ENCODE results near the gene ZNF334.

The ZNF334 gene

DNA sequence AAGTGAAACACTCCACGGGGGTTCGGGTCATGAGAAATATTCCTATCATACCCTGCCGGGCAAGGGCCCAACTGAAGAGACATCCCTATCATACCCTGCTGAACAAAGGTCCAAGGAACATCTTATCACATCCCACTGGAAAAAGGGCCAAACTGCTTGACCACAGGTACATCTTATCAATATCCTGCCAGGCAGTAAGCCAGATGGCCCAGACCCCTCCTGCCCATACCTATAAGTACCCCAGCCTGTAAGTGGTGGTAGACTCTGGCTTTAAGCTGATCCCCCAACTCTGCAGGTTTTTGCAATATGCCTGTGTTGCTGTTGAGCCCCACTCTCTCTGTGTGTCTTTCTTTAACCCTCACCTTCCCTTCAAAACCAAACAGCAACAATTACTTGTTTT lies 51.6 kb downstream of the ZNF334 start:
- no peak for TF ChIP-seq POLR2AphosphoS5 (IDR thresholded peaks at IDR 0.05; ENCODE audit: borderline replicate concordance, low read depth, low read length)
- no peak for TF ChIP-seq FOXP2 (optimal IDR thresholded peaks at IDR 0.05; ENCODE audit: control extremely low read depth, extremely low read length, insufficient read depth)
- no peak for TF ChIP-seq EZH2 (IDR thresholded peaks at IDR 0.05)
- Histone ChIP-seq H3K36me3 (ENCODE audit: insufficient read depth, low read length) (no peaks in the 10 kb centered on the region), H3K9ac (ENCODE audit: insufficient read length) (no peak overlapping the region)

GRCh38 chr20:46458866-46459750 lies 54.3 kb downstream of the ZNF334 start:
- Histone ChIP-seq H3K4me3 (no peak overlapping the region), H3K9ac (ENCODE audit: insufficient read length) (no peak overlapping the region), H3K9me3 (ENCODE audit: low read depth, low read length) (peaks cover 2% of the 10 kb centered on the region; the same call in 1 of the 2 replicates), H3K27ac (no peak overlapping the region), H3K36me3 (ENCODE audit: insufficient read depth, low read length) (no peaks in the 10 kb centered on the region)
- no peak for TF ChIP-seq EZH2 (IDR thresholded peaks at IDR 0.05)
- no peak for TF ChIP-seq POLR2AphosphoS5 (IDR thresholded peaks at IDR 0.05; ENCODE audit: borderline replicate concordance, low read depth, low read length)
- no peak for TF ChIP-seq FOXP2 (optimal IDR thresholded peaks at IDR 0.05; ENCODE audit: control extremely low read depth, extremely low read length, insufficient read depth)
- DNase-seq (ENCODE audit: low read depth, low spot score): no peak

More for the DNA sequence above, 51.6 kb downstream of the ZNF334 start:
- no peak for DNase-seq (ENCODE audit: low read depth, low spot score)
- no peak overlapping the region for H3K27ac ChIP-seq
- H3K9me3 ChIP-seq (ENCODE audit: low read depth, low read length): no peaks in the 10 kb centered on the region
- no peak overlapping the region for H3K4me3 ChIP-seq

DNA sequence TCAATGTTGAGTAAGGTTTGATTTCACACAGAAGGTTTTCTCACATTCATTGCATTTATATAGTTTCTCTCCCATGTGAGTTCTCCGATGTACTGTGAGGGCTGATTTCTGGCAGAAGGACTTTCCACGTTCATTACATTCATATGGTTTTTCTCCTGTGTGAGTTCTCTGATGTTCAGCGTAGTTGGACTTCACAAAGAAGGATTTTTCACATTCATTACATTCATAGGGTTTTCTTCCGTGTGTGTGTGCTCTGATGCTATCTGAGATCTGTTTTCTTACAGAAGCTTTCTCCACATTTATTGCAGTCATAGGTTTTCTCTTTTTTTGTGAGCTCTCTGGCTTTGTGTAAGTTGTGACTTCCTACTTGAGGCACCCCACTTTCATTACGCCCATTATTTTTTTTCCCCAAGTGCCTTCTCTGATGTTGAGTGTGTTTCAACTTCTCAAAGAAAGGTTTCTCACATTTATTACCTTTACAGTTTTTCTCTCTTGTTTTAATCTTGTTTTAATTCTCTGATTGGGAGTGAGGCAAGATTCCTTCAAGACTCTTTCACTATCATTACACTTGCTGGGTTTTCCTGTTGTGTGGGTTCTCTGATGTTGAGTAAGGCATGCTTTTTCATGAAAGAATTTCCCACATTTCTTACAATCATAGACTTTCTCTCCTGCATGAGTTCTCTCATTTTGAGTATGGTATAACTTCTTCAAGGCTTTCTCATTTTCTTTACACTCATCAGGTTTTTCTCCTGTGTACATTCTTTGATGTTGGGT lies 56.9 kb downstream of the ZNF334 start:
- Histone ChIP-seq H3K9me3 (ENCODE audit: low read depth, low read length) (peaks cover 2% of the 10 kb centered on the region; the same call in 1 of the 2 replicates), H3K4me3 (no peak overlapping the region), H3K27ac (no peak overlapping the region), H3K9ac (ENCODE audit: insufficient read length) (no peak overlapping the region), H3K36me3 (ENCODE audit: insufficient read depth, low read length) (no peaks in the 10 kb centered on the region)
- no peak for DNase-seq (ENCODE audit: low read depth, low spot score)
- no peak for TF ChIP-seq POLR2AphosphoS5 (IDR thresholded peaks at IDR 0.05; ENCODE audit: borderline replicate concordance, low read depth, low read length)
- TF ChIP-seq EZH2 (IDR thresholded peaks at IDR 0.05): no peak
- no peak for TF ChIP-seq FOXP2 (optimal IDR thresholded peaks at IDR 0.05; ENCODE audit: control extremely low read depth, extremely low read length, insufficient read depth)

GRCh38 chr20:46455729-46456128 lies 57.6 kb downstream of the ZNF334 start:
- H3K4me3 ChIP-seq: no peak overlapping the region
- H3K9ac ChIP-seq (ENCODE audit: insufficient read length): no peak overlapping the region
- no peak for TF ChIP-seq EZH2 (IDR thresholded peaks at IDR 0.05)
- no peak for TF ChIP-seq FOXP2 (optimal IDR thresholded peaks at IDR 0.05; ENCODE audit: control extremely low read depth, extremely low read length, insufficient read depth)
- no peak for TF ChIP-seq POLR2AphosphoS5 (IDR thresholded peaks at IDR 0.05; ENCODE audit: borderline replicate concordance, low read depth, low read length)
- no peaks in the 10 kb centered on the region for H3K36me3 ChIP-seq (ENCODE audit: insufficient read depth, low read length)
- H3K9me3 ChIP-seq (ENCODE audit: low read depth, low read length): peaks cover 2% of the 10 kb centered on the region; the same call in 1 of the 2 replicates
- H3K27ac ChIP-seq: no peak overlapping the region
- no peak for DNase-seq (ENCODE audit: low read depth, low spot score)

All from SK-N-MC (cell line).